ENCODE measurements around the gene DENND1C. TPM values are rescaled to one million over a fixed set of nuclear protein-coding genes. Genes with fewer than 3 reads are reported as not detected.

DENND1C gene
- total RNA-seq, 5 donors from 2014 or later (not counting 1 experiment from before 2014, with no cell fraction given) = 107 to 140 (median 114) TPM

- peaks cover 4 to 12% of the 10 kb centered on the region in 2 donors for H3K27me3 Mint-ChIP-seq
- H3K4me3 Mint-ChIP-seq = peak overlapping the region; percentile 81 to 87 (median 83)
- Histone ChIP-seq H3K27ac (ENCODE audit: low read length) (no peak overlapping the region), H3K4me3 (ENCODE audit: control insufficient read depth in 1 of 2, extremely low read depth in 1 of 2, low read length in 1 of 2) (peak overlapping the region; percentile 38 to 54), H3K9me3 (no peaks in the 10 kb centered on the region), H3K36me3 (ENCODE audit: control insufficient read depth in 2 of 2, extremely low read depth in 1 of 2, insufficient read depth in 1 of 2, low read length in 1 of 2) (peaks cover 0 to 2% of the 10 kb centered on the region in 2 donors), H3K27me3 (replicated peaks in 1 of 2; ENCODE audit: control insufficient read depth in 2 of 2, extremely low read depth in 1 of 2, insufficient read depth in 2 of 2, low read length in 1 of 2) (peaks cover 0 to 37% of the 10 kb centered on the region in 2 experiments), H3K4me1 (ENCODE audit: control insufficient read depth in 1 of 2, extremely low read depth in 1 of 2, insufficient read depth in 2 of 2, low read length in 2 of 2) (peaks cover 2 to 24% of the 10 kb centered on the region in 2 experiments)
- no peak for DNase-seq
- H3K9me3 Mint-ChIP-seq = no peaks in the 10 kb centered on the region
- H3K36me3 Mint-ChIP-seq = no peaks in the 10 kb centered on the region
- POLR2A ChIA-PET = interaction anchor here in 1 of 2 donors (0.6 to 1.2 kb wide), 2 partner anchors 10 to 38 kb away, joined by 3 to 6 read pairs; no protein-coding TSS in a partner anchor
- WGBS (ENCODE audit: insufficient coverage) = 89% methylated on average over 14 of the region's 24 CpGs
- H3K4me1 Mint-ChIP-seq = peaks cover 6 to 24% (median 20%) of the 10 kb centered on the region in 3 donors
- no peak for ATAC-seq (replicated peaks in 1 of 4)
- CTCF ChIA-PET = interaction anchor here in 1 of 2 donors (0.6 to 0.7 kb wide), 2 partner anchors 52 to 102 kb away, joined by 4 to 6 read pairs; no protein-coding TSS in a partner anchor
- peak overlapping the region; percentile 46 to 68 for H3K27ac Mint-ChIP-seq
Measured at GRCh38 chr19:6500837-6501739, 19.5 kb upstream of the DENND1C start.

- H3K4me3 ChIP-seq (ENCODE audit: control insufficient read depth in 1 of 2, extremely low read depth in 1 of 2, low read length in 1 of 2) = no peak overlapping the region
- no peak overlapping the region for H3K4me3 Mint-ChIP-seq
- WGBS (ENCODE audit: insufficient coverage) = 92% methylated on average over 13 of the region's 17 CpGs
- H3K27ac ChIP-seq (ENCODE audit: low read length) = no peak overlapping the region
- H3K27me3 Mint-ChIP-seq = peaks cover 4 to 12% of the 10 kb centered on the region in 2 donors
- DNase-seq (no peak), ATAC-seq (replicated peaks in 1 of 4) (no peak)
- H3K4me1 Mint-ChIP-seq = peaks cover 6 to 17% (median 14%) of the 10 kb centered on the region in 3 donors
- peaks cover 2 to 17% of the 10 kb centered on the region in 2 experiments for H3K4me1 ChIP-seq (ENCODE audit: control insufficient read depth in 1 of 2, extremely low read depth in 1 of 2, insufficient read depth in 2 of 2, low read length in 2 of 2)
- ChIA-PET POLR2A (no interaction called here), CTCF (interaction anchor here in 1 of 2 donors (0.9 kb wide), 1 partner anchor 13 kb away, joined by 4 read pairs; no protein-coding TSS in a partner anchor)
- H3K36me3 Mint-ChIP-seq = no peaks in the 10 kb centered on the region
- peaks cover 0 to 32% of the 10 kb centered on the region in 2 experiments for H3K27me3 ChIP-seq (replicated peaks in 1 of 2; ENCODE audit: control insufficient read depth in 2 of 2, extremely low read depth in 1 of 2, insufficient read depth in 2 of 2, low read length in 1 of 2)
- H3K9me3 ChIP-seq = no peaks in the 10 kb centered on the region
- peaks cover 0 to 2% of the 10 kb centered on the region in 2 donors for H3K36me3 ChIP-seq (ENCODE audit: control insufficient read depth in 2 of 2, extremely low read depth in 1 of 2, insufficient read depth in 1 of 2, low read length in 1 of 2)
- H3K27ac Mint-ChIP-seq = no peak overlapping the region
- H3K9me3 Mint-ChIP-seq = no peaks in the 10 kb centered on the region
Measured at GRCh38 chr19:6499052-6499790, 17.6 kb upstream of the DENND1C start.

DNA sequence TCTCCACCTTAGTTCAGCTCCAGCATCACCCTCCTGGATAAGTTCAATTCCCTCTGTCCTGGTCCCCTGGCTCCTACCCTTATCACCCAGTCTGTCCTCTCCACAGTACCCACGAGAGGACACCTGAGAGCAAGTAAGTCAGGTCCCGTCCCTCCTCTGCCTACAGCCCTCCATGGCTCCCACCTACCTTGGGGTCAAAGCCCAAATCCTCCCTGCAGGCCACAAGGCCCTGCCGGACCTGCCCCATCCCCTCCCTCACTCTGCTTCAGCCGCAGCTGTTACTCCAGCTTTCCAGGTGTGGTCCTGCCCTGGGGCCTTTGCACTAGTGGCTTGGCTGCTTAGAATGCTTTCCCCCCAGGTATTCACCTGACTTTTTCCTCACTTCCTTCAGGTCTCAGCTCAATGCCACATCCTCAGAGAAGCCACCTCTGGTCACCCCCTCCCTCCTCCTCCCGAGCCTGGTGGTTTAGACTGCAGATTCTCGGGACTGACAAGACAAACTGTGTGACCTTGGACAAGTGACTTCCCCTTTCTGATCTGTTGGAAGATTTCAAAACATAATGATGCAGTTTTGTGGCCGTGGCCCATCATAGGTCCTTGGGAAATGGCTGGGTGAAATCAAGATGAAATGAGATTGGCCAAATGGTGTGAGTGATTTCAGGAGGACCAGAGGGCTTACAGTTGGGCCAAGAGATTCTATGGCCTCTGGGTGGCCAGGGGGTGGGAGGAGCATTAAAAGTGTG lies 16.9 kb upstream of the DENND1C start:
- WGBS (ENCODE audit: insufficient coverage) = 69% methylated on average over 5 of the region's 7 CpGs
- POLR2A ChIA-PET = no interaction called here
- Histone ChIP-seq H3K4me3 (ENCODE audit: control insufficient read depth in 1 of 2, extremely low read depth in 1 of 2, low read length in 1 of 2) (no peak overlapping the region), H3K9me3 (no peaks in the 10 kb centered on the region), H3K27me3 (replicated peaks in 1 of 2; ENCODE audit: control insufficient read depth in 2 of 2, extremely low read depth in 1 of 2, insufficient read depth in 2 of 2, low read length in 1 of 2) (peaks cover 0 to 27% of the 10 kb centered on the region in 2 experiments), H3K27ac (ENCODE audit: low read length) (no peak overlapping the region), H3K36me3 (ENCODE audit: control insufficient read depth in 2 of 2, extremely low read depth in 1 of 2, insufficient read depth in 1 of 2, low read length in 1 of 2) (peaks cover 0 to 2% of the 10 kb centered on the region in 2 donors), H3K4me1 (ENCODE audit: control insufficient read depth in 1 of 2, extremely low read depth in 1 of 2, insufficient read depth in 2 of 2, low read length in 2 of 2) (peaks cover 2 to 17% of the 10 kb centered on the region in 2 experiments)
- no peak for ATAC-seq (replicated peaks in 1 of 4)
- no peaks in the 10 kb centered on the region for H3K36me3 Mint-ChIP-seq
- H3K9me3 Mint-ChIP-seq = no peaks in the 10 kb centered on the region
- CTCF ChIA-PET = interaction anchor here in 1 of 2 donors (0.7 kb wide), 1 partner anchor 20 kb away, joined by 4 read pairs; no protein-coding TSS in a partner anchor
- DNase-seq = no peak
- peak overlapping the region in 1 of 2 donors; percentile 58 for H3K27ac Mint-ChIP-seq
- peaks cover 4 to 8% of the 10 kb centered on the region in 2 donors for H3K27me3 Mint-ChIP-seq
- no peak overlapping the region for H3K4me3 Mint-ChIP-seq
- H3K4me1 Mint-ChIP-seq = peaks cover 6 to 14% (median 14%) of the 10 kb centered on the region in 3 donors

GRCh38 chr19:6495947-6496346 lies 14.4 kb upstream of the DENND1C start:
- Mint-ChIP-seq H3K4me3 (no peak overlapping the region), H3K27me3 (peaks cover 0 to 2% of the 10 kb centered on the region in 2 donors), H3K9me3 (peaks cover 0 to 9% (median 5%) of the 10 kb centered on the region in 3 donors), H3K27ac (no peak overlapping the region), H3K4me1 (peaks cover 0 to 5% (median 3%) of the 10 kb centered on the region in 3 donors), H3K36me3 (no peaks in the 10 kb centered on the region)
- Histone ChIP-seq H3K27ac (ENCODE audit: low read length) (no peak overlapping the region), H3K27me3 (replicated peaks in 1 of 2; ENCODE audit: control insufficient read depth in 2 of 2, extremely low read depth in 1 of 2, insufficient read depth in 2 of 2, low read length in 1 of 2) (peaks cover 0 to 5% of the 10 kb centered on the region in 2 experiments), H3K36me3 (ENCODE audit: control insufficient read depth in 2 of 2, extremely low read depth in 1 of 2, insufficient read depth in 1 of 2, low read length in 1 of 2) (peaks cover 0 to 2% of the 10 kb centered on the region in 2 donors), H3K4me3 (ENCODE audit: control insufficient read depth in 1 of 2, extremely low read depth in 1 of 2, low read length in 1 of 2) (no peak overlapping the region), H3K4me1 (ENCODE audit: control insufficient read depth in 1 of 2, extremely low read depth in 1 of 2, insufficient read depth in 2 of 2, low read length in 2 of 2) (no peaks in the 10 kb centered on the region), H3K9me3 (no peaks in the 10 kb centered on the region)
- ChIA-PET POLR2A (no interaction called here), CTCF (no interaction called here)
- no peak for ATAC-seq (replicated peaks in 1 of 4)
- WGBS (ENCODE audit: insufficient coverage) = 96% methylated on average over 10 of the region's 19 CpGs
- no peak for DNase-seq

GRCh38 chr19:6494438-6495036 lies 12.9 kb upstream of the DENND1C start:
- peaks cover 0 to 1% of the 10 kb centered on the region in 2 donors for H3K27me3 Mint-ChIP-seq
- no peak overlapping the region for H3K4me3 ChIP-seq (ENCODE audit: control insufficient read depth in 1 of 2, extremely low read depth in 1 of 2, low read length in 1 of 2)
- no peaks in the 10 kb centered on the region for H3K36me3 ChIP-seq (ENCODE audit: control insufficient read depth in 2 of 2, extremely low read depth in 1 of 2, insufficient read depth in 1 of 2, low read length in 1 of 2)
- WGBS (ENCODE audit: insufficient coverage) = 90% methylated on average over 6 of the region's 8 CpGs
- no peak overlapping the region for H3K27ac Mint-ChIP-seq
- H3K36me3 Mint-ChIP-seq = no peaks in the 10 kb centered on the region
- DNase-seq (no peak), ATAC-seq (replicated peaks in 1 of 4) (no peak)
- H3K9me3 ChIP-seq = no peaks in the 10 kb centered on the region
- ChIA-PET POLR2A (no interaction called here), CTCF (interaction anchor here in 1 of 2 donors (0.7 kb wide), 1 partner anchor 160 kb away, joined by 3 read pairs; no protein-coding TSS in a partner anchor)
- no peak overlapping the region for H3K27ac ChIP-seq (ENCODE audit: low read length)
- H3K4me1 Mint-ChIP-seq = peaks cover 6 to 13% (median 8%) of the 10 kb centered on the region in 3 donors
- no peak overlapping the region for H3K4me3 Mint-ChIP-seq
- peaks cover 0 to 9% (median 5%) of the 10 kb centered on the region in 3 donors for H3K9me3 Mint-ChIP-seq
- peaks cover 0 to 8% of the 10 kb centered on the region in 2 experiments for H3K4me1 ChIP-seq (ENCODE audit: control insufficient read depth in 1 of 2, extremely low read depth in 1 of 2, insufficient read depth in 2 of 2, low read length in 2 of 2)
- no peaks in the 10 kb centered on the region for H3K27me3 ChIP-seq (replicated peaks in 1 of 2; ENCODE audit: control insufficient read depth in 2 of 2, extremely low read depth in 1 of 2, insufficient read depth in 2 of 2, low read length in 1 of 2)
